NB4 (cell line): ENCODE results near the gene DLG1.

ENCODE experiments used
- CTCF ChIP-seq: IDR thresholded peaks from one replicate; pipeline ENCODE4 v1.5.1; 2012; ENCODE audit warnings: low read depth, low read length
- POLR2A ChIP-seq: IDR thresholded peaks from 2 replicates; pipeline ENCODE4 v1.6.1; 2011; ENCODE audit warnings: mild to moderate bottlenecking; ENCODE audit not compliant: insufficient read length; ENCODE audit errors: extremely low read depth

- TF ChIP-seq POLR2A (no peak), CTCF (no peak)
These were observed 214.9 kb downstream of the DLG1 start for GRCh38 chr3:197083486-197083885.
